HG03460 (cell line): ENCODE data around the gene ABI2.
A peak's percentile ranks its signal among the peaks of the same experiment; 100 is the strongest.
"Not testable (repeated sequence)": the region's sequence is repeated elsewhere in the genome, so short reads cannot be mapped to it uniquely, and the experiment has no call there.

Source experiments
- ATAC-seq: cut with Tn5 transposase; IDR thresholded peaks from one replicate; pipeline ENCODE4 v1.9.1; 2021; ENCODE audit not compliant: unreplicated experiment

Gene ABI2

DNA sequence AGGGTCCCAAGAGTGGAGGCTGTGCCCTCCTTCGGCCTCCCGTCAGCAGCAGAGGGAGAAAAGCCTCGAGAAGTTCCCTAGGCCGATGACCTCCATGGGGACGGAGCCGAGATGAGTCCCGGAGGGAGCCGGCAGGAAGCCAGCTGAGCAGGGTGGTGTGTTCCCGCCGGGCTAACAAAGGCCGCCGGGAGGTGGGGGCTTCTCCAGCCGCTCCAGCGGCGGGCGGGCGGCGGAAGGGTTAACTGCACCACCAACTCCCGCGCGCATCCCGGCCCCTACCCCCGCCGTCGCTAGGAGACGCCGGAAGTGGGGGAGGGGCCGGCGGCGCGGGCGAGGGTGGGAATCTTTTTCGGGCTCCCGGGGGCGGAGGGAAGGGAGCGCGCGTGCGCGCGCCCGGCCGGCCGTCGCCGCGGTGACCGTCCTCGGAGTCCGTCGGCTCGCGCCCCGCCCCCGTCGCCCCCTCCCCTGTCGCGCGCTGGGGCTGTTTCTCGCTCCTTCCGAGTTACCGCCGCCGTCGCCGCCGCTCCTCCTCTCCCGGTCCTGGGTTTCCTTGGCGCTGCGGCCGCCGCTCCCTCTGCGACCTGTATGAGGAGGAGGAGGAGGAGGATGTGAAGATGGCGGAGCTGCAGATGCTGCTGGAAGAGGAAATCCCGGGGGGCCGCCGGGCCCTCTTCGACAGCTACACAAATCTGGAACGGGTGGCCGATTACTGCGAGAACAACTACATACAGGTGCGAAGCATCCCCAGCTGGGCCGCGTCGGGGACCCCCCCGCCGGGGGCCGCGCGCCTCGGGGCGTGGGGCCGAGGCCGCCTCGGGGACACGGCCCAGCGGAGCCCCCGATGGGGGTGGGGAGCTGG is at the start of gene ABI2:
Gene ABI2 (plus strand): TSS at position 494 of the 859 bp plus-strand sequence. CDS start 121 bp downstream, at position 615.
- peak; percentile 52 for ATAC-seq

DNA sequence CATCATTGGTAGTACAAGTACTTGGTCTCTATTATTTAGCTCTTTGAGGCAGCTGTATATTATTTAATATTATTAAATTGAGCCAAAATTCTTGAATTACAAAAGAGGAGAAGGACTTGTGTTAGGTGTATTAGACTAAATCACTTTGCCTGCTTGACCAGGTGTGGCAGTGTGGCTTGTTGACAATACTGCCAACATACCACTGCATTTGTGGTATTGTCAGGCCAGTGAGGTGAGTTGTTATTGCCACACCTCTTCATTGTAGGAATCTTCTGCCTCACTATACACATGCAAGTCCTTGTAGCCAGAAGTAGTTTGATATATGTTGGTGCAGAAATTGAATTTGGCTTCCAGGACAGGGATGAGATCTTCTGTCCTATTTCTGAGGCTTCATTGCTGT is 48.9 kb upstream of the ABI2 start:
- no peak for ATAC-seq

DNA sequence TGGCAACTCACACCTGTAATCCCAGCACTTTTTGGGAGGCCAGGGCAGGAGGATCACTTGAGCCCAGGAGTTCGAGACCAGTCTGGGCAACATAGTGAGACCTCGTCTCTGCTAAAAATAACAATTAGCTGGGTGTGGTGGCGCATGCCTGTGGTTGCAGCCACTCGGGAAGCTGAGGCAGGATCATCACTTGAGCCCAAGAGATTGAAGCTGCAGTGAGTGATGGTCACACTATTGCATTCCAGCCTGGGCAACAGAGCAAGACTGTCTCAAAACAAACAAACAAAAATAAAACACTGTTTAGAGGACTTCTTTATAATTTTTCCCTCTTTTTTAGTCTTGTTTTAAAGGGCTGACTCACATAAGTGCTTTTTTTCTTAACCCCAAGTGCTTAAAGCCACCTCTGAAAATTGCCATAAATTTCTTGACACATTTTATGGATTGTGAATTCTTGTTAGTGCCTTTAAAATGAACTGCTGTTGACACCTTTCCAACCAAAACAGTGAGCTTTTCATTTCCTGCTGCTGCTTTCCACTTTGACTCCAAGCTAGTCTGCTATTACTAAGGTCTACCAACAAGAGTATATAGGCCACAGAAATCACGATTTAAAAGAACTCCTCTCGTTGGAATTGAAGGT is 47.6 kb upstream of the ABI2 start:
- ATAC-seq: no peak

DNA sequence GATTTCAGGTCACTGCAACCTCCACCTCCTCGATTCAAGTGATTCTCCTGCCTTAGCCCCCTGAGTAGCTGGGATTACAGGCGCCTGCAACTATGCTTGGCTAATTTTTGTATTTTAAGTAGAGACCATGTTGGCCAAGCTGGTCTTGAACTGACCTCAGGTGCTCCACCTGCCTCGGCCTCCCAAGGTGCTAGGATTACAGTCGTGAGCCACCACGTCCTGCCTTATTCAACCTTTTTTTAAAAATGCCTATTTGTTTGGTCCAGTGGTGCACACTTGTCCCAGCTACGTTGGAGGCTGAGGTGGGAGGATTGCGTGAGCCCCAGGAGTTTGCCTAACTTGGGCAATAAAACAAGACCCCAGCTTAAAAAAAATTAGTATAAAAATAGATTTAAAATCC is 46.1 kb upstream of the ABI2 start:
- no peak for ATAC-seq

DNA sequence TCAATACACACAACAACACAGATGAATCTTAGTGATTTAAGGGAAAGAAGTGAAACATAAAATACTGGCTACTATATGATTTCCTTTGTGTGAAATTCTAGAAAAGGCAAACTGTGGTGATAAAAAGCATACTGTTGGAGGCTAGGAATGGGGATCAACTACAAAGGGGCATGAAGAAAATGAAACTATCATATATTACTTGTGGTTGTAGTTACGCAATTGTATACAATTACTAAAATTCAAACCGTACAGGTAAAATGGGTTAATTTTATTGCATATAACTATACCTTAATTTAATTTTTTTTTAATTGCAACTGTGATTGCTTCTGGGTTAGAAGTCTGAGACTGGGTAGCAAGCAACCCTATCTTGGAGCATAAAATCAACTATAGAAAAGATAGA is 41.7 kb upstream of the ABI2 start:
- no peak for ATAC-seq

DNA sequence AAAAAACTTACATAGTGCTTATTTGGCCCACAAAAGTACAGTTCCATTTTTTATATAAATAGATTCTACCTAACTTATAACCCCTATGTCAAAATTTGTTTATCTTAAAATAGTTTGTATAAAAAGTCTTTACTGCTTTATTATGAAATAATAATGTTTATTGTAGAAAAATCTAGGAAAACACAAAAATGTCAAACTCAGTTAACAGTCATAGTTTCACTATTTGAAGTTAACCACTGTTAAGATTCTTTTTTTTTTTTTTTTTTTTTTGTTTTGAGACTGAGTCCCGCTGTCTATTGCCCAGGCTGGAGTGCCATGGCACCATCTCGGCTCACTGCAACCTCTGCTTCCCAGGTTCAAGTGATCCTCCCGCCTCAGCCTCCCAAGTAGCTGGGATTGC is 26.5 kb upstream of the ABI2 start:
- ATAC-seq: no peak

DNA sequence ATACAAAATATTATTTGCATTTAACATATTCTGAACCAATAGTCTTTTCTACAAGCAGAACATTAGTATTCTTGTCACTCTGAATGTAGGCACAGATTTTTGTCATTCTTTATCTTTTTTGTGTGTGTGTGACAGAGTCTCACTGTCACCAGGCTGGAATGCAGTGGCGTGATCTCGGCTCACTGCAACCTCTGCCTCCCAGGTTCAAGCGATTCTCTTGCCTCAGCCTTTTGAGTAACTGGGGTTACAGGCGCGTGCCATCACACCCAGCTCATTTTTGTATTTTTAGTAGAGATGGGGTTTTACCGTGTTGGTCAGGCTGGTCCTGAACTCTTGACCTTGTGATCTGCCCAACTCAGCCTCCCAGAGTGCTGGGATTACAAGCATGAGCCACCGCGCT is 25.6 kb upstream of the ABI2 start:
- not testable (repeated sequence) for ATAC-seq

DNA sequence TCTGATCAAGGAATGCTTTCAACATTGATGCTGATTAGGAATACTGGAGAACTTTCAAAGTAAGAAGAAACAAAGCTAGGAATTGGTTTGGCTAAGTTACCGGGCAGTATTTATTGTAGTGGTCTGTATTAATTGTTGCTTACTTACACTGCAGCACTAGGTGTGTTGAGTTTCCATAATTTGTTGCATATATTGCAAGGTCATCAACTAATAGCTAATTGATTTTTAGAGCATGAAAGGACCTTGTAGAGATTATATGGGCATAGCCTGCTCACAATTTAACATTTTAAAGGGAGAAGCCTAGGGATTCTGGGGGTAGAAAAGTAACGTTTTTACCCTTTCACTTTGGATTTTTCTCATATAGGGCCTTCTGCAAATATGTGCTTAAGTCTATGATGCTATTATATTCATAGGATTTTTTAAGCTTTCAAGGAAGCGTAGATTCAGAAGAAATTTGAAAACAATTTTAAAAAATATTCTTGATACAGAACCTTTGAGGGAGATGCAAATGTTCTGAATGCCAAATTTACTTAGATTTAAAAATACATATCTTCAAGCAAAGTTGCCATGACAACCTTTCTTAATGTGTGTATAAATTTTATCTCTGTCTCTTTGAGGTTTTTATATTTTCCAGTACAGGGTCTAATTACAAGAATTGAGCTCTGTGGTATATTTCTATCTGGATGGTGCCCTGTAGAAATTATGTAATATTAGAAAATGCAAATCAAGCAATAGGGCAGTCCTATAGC is 17.3 kb upstream of the ABI2 start:
- ATAC-seq: no peak

DNA sequence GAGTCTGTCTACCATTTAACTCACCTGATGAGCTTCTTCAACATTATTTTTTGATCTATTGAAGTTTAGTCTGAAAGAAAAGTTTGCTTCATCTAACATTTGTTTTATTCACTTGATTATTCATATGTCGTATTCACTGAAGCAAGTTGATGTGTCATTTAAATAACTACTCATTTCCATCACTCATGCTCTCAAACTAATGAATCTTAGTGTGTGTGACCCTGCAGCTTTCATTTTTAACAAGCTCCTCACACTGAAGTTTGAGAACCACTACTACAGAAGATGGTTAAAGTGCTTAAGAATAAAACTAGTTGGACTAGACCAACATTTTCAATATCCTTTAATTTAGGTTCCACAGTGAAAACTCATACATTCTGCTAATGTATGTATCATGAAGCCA is 1.8 kb upstream of the ABI2 start:
- no peak for ATAC-seq

DNA sequence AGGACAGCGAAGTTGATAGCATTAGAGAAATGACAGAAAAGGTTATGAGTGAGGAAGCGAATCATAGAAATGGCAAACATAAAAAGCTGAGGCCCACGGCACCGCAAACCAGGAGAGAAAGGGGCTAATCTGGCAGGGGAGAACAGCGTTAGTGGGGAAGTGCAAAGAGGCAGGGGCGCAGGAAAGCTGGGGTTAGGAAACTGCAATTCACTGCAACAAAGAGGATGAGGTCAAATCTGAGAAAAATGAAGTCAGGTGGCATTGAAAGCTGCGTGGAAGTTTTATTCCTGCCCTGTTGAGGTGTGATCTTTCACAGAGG is 653 bp upstream of the ABI2 start:
- peak; percentile 12 for ATAC-seq

DNA sequence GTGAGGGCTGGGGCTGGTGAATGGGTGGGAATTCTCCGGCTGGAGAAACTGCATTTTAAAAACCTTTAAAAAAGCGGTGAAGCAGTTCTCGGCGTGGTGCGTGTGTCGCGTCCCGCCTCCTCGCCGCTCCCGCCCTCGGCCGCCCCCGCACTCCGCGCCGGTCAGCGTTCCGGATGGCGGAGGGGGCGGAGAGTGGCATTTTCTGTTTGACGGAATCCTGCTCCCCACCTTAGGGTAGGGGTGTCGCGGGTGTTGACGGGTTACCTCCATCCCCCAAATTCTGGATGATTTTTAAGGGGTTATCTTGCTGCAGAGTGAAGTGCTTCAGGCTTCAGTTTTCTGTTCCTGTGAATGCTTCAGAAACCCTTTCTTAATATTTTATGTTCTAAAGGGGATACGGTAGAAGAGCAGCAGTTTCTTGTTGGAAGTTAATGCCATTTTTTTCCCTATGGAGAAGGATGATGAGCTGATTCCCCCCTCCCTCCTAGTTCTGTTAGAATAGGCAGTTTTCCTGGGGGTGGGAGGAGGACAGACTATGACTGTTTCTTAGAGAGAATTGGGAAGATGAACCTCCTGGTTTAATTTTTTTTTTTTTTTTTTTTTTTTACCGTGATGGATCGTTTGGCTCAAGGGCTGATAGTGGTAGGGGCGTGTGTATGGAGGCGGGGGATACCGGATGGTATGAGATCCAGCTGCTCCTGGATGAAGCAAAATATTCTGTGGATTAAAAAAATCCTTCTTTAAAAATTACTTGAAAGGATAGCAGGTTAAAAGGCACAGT is 756 bp downstream of the ABI2 start:
- peak; percentile 64 for ATAC-seq

DNA sequence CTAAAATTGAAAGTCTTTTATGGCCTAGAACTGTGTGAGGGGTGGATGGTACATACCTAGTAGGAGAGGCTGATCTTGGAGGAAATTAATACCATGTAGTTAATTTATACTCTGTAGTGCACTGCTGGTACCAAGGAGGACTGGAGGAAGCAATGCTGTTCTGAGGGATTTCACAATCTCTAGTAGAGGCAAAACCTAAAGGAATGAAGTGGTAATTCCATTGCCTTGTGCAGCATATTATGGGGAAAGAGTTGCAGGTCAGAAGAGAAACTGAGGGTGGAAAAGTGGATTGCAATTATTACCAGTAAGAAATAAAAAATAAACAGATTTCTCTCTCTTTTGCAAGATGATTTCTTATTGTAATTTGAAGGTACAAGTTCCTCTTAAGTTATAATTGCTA is 2.2 kb downstream of the ABI2 start:
- no peak for ATAC-seq

DNA sequence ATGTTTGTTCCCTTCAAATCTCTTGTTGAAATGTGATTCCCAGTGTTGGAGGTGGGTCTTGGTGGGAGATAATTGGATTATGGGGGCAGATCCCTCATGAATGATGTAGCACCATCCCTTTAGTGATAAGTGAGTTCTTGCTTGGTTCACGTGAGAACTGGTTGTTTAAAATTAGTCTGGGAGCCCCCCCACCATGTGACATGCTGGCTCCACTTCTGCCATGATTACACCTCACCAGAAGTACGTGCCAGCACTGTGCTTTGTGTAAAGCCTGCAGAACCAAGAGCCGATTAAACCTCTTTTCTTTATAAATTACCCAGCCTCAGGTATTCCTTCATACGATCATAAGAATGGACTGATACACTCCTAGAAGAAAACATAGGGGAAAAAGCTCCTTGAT is 10.1 kb downstream of the ABI2 start:
- ATAC-seq: no peak

DNA sequence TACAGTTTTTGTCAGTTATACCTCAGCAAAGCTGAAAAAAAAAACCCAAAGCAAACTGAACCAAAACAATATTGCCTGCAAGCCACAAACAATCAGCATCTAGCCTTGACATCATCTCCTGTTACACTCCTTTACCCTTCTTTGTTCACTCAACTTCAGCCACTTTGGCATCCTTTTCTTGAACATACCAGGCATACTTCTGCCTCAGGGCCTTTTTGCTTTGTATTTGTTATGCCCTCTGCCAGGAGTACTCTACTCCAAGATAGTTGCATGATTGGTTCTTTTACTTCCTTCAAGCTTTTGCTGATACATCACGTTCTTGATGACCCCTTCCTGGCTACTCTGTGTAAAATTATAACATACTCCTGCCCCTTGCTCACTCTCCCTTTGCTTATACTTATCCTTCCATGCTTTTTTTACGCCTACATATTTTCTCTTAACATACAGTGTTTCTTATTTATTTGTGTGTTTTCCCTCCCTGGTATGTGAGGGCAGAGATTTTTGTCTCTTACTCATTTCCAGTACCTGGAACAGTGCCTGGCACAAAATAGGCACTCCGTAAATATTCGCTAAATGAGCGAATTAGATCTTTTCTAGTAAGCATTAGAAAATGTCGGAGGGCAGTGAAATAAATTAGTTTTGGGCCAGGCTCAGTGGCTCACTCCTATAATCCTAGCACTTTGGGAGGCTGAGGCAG is 12.7 kb downstream of the ABI2 start:
- no peak for ATAC-seq

DNA sequence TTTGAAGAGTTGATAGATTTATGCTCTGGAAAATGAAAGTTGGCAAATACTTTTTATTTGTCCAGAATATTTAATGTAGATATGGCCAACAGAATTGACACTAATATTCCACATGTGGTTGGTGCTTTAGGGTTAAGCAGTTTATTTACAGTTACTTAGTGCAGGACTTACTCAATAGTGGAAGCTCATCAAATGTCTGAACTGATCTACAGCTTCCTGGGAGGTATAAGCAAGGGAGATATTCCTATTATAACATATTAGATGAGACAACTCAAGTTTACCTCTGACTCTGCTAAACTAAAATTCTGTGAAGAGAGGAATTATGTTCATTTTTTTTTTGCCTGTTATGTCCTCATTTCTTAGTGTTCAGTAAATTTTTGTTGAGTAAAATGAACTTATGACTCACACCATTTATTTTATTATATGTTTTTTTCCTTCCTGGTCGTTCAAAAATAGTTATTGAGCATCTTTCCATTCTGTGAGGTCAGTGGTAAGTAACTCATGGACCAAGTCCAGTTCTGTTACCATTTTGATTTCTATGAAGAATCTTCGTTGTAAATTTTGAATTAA is 13.6 kb downstream of the ABI2 start:
- no peak for ATAC-seq

DNA sequence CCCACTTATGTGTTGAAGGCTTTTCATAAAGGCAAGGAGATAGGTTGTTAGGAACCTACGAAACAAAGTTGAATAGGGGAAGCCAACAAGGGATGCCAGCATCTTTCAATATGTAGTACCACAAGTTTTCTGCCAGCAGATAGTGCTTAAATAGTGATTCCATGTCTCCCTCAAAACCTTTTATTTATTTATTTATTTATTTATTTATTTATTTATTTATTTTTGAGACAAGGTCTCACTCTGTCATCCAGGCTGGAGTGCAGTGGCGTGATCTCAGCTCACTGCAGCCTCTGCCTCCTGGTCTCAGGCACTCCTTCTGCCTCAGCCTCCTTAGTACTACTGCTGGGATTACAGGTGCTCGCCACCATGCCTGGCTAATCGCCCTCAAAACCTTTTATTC is 14.2 kb downstream of the ABI2 start:
- not testable (repeated sequence) for ATAC-seq

DNA sequence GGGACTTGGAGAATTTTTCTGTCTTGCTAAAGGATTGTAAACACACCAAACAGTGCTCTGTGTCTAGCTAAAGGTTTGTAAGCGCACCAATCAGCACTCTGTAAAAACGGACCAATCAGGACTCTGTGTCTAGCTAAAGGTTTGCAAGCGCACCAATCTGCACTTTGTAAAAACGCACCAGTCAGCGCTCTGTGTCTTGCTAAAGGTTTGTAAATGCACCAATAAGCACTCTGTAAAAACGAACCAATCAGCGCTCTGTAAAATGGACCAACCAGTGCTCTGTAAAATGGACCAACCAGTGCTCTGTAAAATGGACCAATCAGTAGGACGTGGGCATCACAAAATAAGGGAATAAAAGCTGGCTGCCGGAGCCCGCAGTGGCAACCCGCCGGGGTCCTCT is 16.5 kb downstream of the ABI2 start:
- no peak for ATAC-seq

DNA sequence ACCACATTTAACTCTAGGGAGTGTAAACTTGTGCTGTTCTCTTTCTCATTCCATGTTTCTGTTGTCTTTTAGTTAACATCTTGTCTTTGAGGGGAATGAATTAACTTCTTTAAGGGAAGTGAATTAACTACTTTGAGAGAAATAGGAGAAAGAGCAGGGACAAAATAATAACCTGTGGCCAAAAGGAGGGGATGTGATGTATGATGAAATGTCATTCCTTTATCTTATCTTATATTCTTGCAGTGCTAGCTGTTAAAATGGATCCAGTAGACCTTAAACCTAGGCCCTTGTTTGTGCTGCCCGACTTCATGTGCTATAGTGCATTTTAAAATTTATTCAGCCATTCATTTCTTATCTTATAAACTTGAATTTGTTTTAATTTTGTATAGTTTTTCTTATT is 18.4 kb downstream of the ABI2 start:
- no peak for ATAC-seq

DNA sequence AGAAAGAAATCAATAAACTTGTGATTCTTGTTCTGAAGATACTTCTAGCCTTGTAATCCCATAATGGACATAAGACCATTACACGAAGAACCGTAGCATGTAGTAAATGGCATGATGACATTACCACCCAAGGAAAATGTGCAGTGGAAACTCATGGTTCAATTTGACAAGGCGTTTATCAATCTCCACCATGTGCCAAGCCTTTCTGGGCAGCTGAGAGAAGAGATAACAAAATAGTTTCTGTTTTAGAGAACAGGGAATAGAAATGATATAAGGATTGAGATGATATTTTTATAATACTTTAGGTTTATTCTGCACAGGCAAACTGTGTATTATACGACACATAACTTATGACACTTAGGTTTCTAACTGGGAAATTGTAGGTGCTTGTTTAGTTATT is 19.2 kb downstream of the ABI2 start:
- no peak for ATAC-seq

DNA sequence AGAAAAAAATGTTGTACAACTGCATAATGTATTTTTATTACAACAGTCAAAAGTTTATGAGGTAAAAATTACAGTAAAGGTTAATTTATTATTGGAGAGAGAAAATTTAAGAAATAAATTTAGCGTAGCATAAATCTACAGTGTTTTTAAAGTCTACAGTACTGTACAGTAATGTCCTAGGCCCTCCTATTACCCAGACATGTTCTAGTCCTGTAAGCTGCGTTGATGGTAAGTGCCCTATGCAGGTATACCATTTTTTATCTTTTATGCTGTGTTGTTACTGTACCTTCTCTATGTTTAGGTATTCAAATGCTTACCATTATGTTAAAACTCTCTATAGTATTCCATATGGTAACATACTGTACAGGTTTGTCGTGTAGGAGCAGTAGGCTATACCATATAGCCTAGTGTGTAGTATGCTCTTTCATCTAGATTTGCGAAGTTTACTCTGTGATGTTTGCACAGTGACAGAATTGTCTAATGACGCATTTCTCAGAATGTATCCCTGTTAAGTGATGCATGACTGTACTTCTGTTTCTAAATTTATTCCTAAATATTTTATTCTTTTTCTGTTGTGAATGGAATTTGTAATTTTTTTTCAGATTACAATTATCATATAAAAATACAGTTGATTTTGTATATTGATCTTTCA is 24.5 kb downstream of the ABI2 start:
- ATAC-seq: no peak
